ENCODE results near the gene ACSM6.
A peak's percentile ranks its signal among the peaks of the same experiment; 100 is the strongest.

Gene ACSM6

DNA sequence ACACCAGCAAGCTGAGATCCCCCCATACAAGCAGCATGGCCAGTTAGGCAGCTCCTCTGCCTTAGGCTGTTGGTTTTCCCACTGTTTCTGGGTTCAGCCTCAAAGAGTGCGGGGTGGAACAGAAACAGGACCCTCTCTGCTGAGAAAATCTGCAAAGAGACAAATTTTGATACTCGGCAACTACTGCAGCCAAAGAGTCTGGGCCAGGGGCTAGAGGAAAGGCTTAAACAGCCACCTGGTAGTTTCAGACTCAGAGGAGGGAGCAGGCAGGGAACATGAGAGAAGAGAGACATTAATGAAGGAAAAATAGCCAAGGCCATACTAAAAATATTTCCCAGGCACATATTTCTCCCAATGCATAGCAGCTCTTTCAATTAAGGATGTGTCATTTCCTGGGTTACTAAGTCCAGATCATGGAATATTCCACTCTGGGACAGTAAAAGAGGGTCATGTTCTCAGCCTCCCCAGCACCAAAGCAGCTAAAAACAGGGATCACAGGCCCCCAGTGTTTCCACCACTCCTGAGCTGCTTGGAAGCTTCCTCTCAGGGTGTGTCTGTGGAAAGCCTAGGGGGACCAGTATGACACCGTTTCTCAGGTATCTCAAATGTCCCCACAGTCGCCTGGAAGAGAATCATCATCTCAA lies 67.0 kb downstream of the ACSM6 start:
- no peak overlapping the region for H3K4me3 ChIP-seq (ENCODE audit: control insufficient read depth, low read depth, low read length)
- peak; percentile 64 for DNase-seq (ENCODE audit: low read depth)
- TF ChIP-seq, protein P1, sequence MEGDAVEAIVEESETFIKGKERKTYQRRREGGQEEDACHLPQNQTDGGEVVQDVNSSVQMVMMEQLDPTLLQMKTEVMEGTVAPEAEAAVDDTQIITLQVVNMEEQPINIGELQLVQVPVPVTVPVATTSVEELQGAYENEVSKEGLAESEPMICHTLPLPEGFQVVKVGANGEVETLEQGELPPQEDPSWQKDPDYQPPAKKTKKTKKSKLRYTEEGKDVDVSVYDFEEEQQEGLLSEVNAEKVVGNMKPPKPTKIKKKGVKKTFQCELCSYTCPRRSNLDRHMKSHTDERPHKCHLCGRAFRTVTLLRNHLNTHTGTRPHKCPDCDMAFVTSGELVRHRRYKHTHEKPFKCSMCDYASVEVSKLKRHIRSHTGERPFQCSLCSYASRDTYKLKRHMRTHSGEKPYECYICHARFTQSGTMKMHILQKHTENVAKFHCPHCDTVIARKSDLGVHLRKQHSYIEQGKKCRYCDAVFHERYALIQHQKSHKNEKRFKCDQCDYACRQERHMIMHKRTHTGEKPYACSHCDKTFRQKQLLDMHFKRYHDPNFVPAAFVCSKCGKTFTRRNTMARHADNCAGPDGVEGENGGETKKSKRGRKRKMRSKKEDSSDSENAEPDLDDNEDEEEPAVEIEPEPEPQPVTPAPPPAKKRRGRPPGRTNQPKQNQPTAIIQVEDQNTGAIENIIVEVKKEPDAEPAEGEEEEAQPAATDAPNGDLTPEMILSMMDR (conservative IDR thresholded peaks at IDR 0.05; ENCODE audit: control insufficient read depth, insufficient read depth, low read depth, low read length) = no peak

DNA sequence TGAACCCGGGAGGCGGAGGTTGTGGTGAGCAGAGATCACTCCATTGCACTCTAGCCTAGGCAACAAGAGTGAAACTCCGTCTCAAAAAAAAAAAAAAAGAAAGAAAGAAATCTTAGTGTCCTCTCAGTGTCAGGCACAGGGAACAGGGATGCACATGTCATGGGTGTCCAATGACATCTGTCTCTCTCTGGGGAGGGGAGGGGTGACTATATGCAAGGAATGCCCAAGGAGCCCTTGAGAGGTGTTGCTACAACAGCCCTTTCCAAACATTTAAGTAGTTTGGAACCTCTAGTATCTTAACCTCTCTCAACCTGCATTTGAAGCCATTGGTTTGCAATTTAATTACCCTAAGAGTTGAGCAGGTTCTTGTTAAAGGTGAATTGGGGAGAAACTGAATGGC lies 67.9 kb downstream of the ACSM6 start:
- TF ChIP-seq, protein P1 (conservative IDR thresholded peaks at IDR 0.05; ENCODE audit: control insufficient read depth, insufficient read depth, low read depth, low read length) = no peak
- H3K4me3 ChIP-seq (ENCODE audit: control insufficient read depth, low read depth, low read length) = no peak overlapping the region
- DNase-seq (ENCODE audit: low read depth) = no peak

DNA sequence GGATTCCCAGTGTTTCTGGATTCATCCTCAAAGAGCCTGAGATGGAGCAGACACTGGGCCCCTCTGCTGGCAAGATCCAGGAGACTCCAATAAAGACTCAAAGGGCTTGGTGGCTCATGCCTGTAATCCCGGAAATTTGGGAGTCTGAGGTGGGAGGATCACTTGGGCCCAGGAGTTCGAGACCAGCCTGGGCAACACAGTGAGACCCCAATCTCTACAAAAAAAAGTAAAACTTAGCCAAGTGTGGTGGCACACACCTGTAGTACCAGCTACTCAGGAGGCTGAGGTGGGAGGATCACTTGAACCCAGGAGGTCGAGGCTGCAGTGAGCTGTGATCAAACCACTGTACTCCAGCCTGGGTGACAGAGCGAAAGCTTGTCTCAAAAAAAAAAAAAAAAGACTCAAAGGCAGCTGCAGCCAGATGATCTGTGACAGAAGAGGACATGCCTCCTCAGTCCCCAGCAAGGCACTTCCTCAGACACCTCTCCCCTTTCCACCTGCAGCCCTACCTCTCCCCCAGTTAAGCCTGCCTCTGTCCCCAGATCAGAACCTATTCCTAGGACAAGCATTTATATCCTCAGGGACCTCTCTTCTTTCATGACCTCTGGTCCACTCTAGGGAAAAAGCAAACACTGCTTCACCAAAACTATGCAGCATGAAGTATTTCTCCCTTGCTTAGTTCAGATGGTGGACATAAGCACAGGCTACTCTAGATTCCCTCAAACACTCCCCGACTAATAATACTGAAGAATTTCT lies 68.9 kb downstream of the ACSM6 start:
- H3K4me3 ChIP-seq (ENCODE audit: control insufficient read depth, low read depth, low read length) = no peak overlapping the region
- TF ChIP-seq, protein P1 (conservative IDR thresholded peaks at IDR 0.05; ENCODE audit: control insufficient read depth, insufficient read depth, low read depth, low read length) = no peak
- DNase-seq (ENCODE audit: low read depth) = no peak

DNA sequence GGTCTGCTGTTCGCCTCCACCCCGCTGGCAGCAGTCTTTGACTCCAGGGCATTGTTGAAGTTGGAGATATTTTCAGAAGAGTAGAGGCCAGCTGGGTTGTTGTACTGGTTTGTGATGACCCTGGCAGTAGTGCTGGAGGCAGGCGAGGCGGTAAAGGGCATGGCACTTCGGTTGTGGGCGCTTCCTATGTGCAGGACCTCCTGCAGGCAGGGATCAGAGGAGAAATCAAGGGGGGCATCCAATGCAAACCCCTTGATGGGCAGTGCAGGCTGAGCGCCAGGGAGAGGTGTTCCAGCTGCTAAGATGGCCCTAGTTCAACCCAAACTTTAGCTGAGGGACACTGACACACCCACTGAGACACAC lies 69.8 kb downstream of the ACSM6 start:
- no peak overlapping the region for H3K4me3 ChIP-seq (ENCODE audit: control insufficient read depth, low read depth, low read length)
- TF ChIP-seq, protein P1 (conservative IDR thresholded peaks at IDR 0.05; ENCODE audit: control insufficient read depth, insufficient read depth, low read depth, low read length) = no peak
- DNase-seq (ENCODE audit: low read depth) = no peak

DNA sequence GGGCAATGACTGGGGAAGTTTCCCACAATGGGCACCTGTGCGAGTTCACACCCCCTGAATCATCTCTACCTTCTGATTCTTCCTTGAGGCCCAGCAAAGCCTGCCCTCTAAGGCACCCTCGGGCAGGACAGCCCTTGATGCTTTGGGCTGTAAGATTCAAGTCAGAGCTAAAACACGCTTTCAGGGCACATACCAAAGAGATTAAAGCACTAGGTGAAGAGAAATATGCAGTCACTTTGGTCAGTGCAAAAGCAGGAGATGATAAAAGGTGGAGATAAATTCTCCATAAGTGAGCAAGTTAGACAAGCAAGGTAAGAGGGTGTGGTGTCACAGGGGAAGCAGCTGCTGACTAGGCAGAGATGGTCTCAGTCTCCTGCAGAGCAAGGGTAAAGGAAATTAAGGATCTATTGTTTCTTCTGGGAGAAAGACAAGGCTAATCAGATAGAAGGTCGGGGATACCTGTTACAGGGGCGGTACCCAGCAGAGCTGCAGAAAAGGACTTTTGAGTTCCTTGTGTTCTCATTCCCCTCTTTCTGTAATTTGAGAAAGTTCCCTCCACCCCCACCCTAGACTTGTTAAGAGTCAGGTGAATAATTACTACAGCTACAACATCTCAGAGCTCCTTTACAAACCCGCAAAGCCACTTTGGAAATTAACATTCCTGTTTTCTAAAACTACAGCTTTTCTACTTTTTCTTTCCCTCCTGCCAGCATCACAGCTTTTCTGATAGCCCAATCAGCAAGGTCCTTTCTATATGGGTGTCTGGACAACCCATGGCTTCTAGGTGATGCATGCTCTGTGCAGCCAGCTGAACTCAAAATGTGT lies 70.4 kb downstream of the ACSM6 start:
- DNase-seq (ENCODE audit: low read depth) = no peak
- H3K4me3 ChIP-seq (ENCODE audit: control insufficient read depth, low read depth, low read length) = no peak overlapping the region

DNA sequence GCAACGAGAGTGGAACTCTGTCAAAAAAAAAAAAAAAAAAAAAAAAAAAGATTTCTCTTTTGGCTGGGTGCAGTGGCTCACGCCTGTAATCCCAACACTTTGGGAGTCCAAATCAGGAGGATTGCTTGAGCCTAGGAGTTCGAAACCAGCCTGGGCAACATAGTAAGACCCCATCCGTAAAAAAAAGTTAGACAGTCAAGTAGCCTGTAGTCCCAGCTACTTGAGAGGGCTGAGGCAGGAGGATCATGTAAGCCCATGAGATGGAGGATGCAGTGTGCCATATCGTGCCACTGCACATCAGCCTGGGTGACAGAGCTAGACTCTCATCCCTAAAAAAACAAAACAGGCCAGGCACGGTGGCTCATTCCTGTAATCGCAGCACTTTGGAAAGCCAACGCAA lies 71.5 kb downstream of the ACSM6 start:
- no peak overlapping the region for H3K4me3 ChIP-seq (ENCODE audit: control insufficient read depth, low read depth, low read length)
- no peak for DNase-seq (ENCODE audit: low read depth)
- TF ChIP-seq, protein P1 (conservative IDR thresholded peaks at IDR 0.05; ENCODE audit: control insufficient read depth, insufficient read depth, low read depth, low read length) = no peak

More for the DNA sequence above, 70.4 kb downstream of the ACSM6 start:
- TF ChIP-seq, protein P1 (conservative IDR thresholded peaks at IDR 0.05; ENCODE audit: control insufficient read depth, insufficient read depth, low read depth, low read length) = no peak

Data from fibroblast of mammary gland (primary cell).